ENCODE results near the gene KLHL10.

DNA sequence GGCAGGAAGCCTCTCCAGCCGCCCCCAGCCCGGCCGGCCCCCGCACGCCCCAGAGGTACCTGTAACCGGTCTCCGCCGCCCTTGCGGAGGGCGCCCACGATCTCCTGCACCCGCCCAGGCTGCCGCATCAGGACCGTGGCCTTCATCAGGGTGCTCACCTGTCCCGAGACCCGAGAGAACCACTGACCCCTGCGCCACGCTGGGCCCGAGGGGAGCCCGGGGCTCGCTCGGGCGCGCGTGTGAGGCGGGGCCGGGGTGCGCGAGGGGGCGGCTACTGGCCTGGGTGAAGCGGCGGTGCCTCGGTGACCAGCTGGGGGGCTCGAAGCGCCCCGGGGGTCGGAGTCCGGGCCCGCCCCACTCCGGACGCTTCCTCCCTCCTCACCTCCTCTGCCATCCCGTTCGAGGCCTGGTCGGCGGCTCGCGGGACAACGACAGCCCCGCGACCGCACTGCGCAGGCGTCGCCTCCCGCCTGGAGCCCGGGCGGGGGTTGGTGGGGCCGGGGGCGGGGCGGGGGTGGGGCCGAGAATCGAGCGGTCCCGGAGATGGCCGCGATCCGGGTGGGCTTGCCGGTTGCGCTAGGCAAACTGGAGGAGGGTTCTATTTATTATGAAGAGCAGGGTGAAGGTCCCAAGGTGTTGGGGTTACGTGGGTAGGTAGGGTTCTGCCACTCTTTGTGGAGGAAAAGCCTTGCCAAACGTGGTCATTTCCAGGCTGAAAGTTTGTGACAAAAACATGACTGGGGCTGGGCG, 1.6 kb upstream of the KLHL10 start, which contains the start of gene NT5C3B:
- TF ChIP-seq, protein P1, sequence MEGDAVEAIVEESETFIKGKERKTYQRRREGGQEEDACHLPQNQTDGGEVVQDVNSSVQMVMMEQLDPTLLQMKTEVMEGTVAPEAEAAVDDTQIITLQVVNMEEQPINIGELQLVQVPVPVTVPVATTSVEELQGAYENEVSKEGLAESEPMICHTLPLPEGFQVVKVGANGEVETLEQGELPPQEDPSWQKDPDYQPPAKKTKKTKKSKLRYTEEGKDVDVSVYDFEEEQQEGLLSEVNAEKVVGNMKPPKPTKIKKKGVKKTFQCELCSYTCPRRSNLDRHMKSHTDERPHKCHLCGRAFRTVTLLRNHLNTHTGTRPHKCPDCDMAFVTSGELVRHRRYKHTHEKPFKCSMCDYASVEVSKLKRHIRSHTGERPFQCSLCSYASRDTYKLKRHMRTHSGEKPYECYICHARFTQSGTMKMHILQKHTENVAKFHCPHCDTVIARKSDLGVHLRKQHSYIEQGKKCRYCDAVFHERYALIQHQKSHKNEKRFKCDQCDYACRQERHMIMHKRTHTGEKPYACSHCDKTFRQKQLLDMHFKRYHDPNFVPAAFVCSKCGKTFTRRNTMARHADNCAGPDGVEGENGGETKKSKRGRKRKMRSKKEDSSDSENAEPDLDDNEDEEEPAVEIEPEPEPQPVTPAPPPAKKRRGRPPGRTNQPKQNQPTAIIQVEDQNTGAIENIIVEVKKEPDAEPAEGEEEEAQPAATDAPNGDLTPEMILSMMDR (IDR thresholded peaks at IDR 0.05) = no peak
- TF ChIP-seq POLR2A (IDR thresholded peaks at IDR 0.05) (peak in 1 of 2 donors; percentile 41), EP300 (IDR thresholded peaks at IDR 0.05) (peak in 1 of 2 donors; percentile 50)

All from tibial nerve (tissue), 4 donors.